ENCODE measurements around the gene LPO.

The LPO gene

GRCh38 chr17:58246781-58247180, 8.4 kb downstream of the LPO start:
- Histone ChIP-seq H3K27ac (ENCODE audit: low read length) (no peak overlapping the region), H3K27me3 (ENCODE audit: low read depth, low read length) (peaks cover 24% of the 10 kb centered on the region), H3K9me3 (ENCODE audit: control insufficient read depth in 1 of 2, low read length in 2 of 2) (no peaks in the 10 kb centered on the region), H3K4me1 (ENCODE audit: control insufficient read depth in 1 of 2, insufficient read depth in 2 of 2, low read length in 2 of 2) (peaks cover 0 to 10% of the 10 kb centered on the region in 2 donors), H3K36me3 (ENCODE audit: control insufficient read depth in 1 of 2, insufficient read depth in 2 of 2, low read length in 2 of 2) (no peaks in the 10 kb centered on the region), H3K4me3 (ENCODE audit: low read depth in 1 of 2, low read length in 2 of 2) (no peak overlapping the region)

DNA sequence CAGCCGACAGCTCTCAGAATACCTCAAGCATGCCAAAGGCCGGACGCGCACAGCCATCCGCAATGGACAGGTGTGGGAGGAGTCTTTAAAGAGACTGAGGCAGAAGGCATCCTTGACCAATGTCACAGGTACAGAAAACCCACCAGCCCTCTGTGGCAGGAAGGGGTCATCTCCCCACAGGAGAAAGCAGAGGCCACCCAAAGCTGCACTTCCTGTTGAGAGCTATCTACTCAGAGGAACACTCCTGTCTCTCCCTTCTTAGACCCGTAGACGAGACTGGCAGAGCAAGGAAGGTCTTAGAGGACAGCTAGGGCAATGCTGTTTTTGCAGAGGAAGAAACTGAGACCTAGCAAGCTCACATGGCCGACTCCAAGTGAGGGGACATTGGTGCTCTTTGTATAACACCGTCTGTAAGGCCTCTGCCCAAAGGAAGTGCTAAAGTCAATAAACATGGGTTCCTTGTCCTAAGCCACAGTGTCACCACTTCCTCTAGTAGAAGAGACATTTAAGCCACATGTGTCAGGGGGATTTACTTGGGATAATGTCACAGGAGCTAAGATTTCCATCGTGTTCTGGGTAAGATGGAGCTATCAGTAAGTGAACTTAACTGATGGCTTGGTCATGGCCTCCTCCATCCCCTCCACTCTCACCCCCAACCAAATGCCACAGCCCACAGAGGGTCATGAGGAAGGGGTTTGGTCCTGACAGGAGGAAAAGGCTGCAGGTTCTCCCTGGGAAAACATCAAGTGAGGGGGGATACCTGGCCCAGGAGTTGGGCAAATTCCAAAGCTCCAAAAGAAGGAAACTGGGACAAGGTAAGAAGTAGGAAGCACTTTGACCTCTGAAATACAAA, 9.4 kb downstream of the LPO start:
- Histone ChIP-seq H3K4me1 (ENCODE audit: control insufficient read depth in 1 of 2, insufficient read depth in 2 of 2, low read length in 2 of 2) (peaks cover 0 to 10% of the 10 kb centered on the region in 2 donors), H3K9me3 (ENCODE audit: control insufficient read depth in 1 of 2, low read length in 2 of 2) (no peaks in the 10 kb centered on the region), H3K36me3 (ENCODE audit: control insufficient read depth in 1 of 2, insufficient read depth in 2 of 2, low read length in 2 of 2) (no peaks in the 10 kb centered on the region), H3K27ac (ENCODE audit: low read length) (no peak overlapping the region), H3K4me3 (ENCODE audit: low read depth in 1 of 2, low read length in 2 of 2) (no peak overlapping the region), H3K27me3 (ENCODE audit: low read depth, low read length) (peaks cover 21% of the 10 kb centered on the region)

GRCh38 chr17:58248955-58249269, 10.5 kb downstream of the LPO start:
- Histone ChIP-seq H3K27ac (ENCODE audit: low read length) (no peak overlapping the region), H3K4me3 (ENCODE audit: low read depth in 1 of 2, low read length in 2 of 2) (peak overlapping the region; percentile 33 to 70), H3K9me3 (ENCODE audit: control insufficient read depth in 1 of 2, low read length in 2 of 2) (no peaks in the 10 kb centered on the region), H3K36me3 (ENCODE audit: control insufficient read depth in 1 of 2, insufficient read depth in 2 of 2, low read length in 2 of 2) (no peaks in the 10 kb centered on the region), H3K4me1 (ENCODE audit: control insufficient read depth in 1 of 2, insufficient read depth in 2 of 2, low read length in 2 of 2) (peaks cover 0 to 10% of the 10 kb centered on the region in 2 donors), H3K27me3 (ENCODE audit: low read depth, low read length) (peaks cover 15% of the 10 kb centered on the region)

- Histone ChIP-seq H3K9me3 (ENCODE audit: control insufficient read depth in 1 of 2, low read length in 2 of 2) (no peaks in the 10 kb centered on the region), H3K27ac (ENCODE audit: low read length) (no peak overlapping the region), H3K4me3 (ENCODE audit: low read depth in 1 of 2, low read length in 2 of 2) (peak overlapping the region; percentile 33 to 70)
Observed at GRCh38 chr17:58249270-58250133, 11.1 kb downstream of the LPO start.

DNA sequence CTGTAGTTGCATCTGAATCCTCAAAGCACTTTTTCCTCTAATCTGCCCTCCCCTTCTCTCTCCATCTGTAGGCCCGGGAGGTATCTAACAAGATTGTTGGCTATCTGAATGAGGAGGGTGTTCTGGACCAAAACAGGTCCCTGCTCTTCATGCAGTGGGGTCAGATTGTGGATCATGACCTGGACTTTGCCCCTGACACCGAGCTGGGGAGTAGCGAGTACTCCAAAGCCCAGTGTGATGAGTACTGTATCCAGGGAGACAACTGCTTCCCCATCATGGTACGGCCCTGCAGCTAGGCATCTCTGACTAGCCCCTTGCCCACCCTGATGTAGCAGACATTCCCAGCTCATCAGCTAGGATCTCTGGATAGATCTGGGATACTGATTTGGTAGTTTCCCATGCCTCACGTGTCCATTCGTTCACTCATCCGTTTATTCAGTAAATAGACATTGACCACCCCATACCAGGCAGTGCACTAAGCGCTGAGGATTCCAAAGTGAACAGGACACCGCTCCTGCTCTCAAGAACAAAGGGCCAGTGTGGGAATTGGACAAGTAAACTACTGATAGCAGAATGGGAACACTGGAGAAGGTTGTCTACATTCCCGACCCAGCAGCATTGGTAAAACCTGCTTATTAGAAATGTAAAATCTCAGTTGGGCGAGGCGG, 12.1 kb downstream of the LPO start:
- Histone ChIP-seq H3K9me3 (ENCODE audit: control insufficient read depth in 1 of 2, low read length in 2 of 2) (no peaks in the 10 kb centered on the region), H3K27ac (ENCODE audit: low read length) (no peak overlapping the region), H3K4me3 (ENCODE audit: low read depth in 1 of 2, low read length in 2 of 2) (no peak overlapping the region), H3K4me1 (ENCODE audit: control insufficient read depth in 1 of 2, insufficient read depth in 2 of 2, low read length in 2 of 2) (peaks cover 0 to 10% of the 10 kb centered on the region in 2 donors), H3K36me3 (ENCODE audit: control insufficient read depth in 1 of 2, insufficient read depth in 2 of 2, low read length in 2 of 2) (no peaks in the 10 kb centered on the region), H3K27me3 (ENCODE audit: low read depth, low read length) (peaks cover 12% of the 10 kb centered on the region)

More at GRCh38 chr17:58249270-58250133, 11.1 kb downstream of the LPO start:
- Histone ChIP-seq H3K4me1 (ENCODE audit: control insufficient read depth in 1 of 2, insufficient read depth in 2 of 2, low read length in 2 of 2) (peaks cover 0 to 10% of the 10 kb centered on the region in 2 donors), H3K36me3 (ENCODE audit: control insufficient read depth in 1 of 2, insufficient read depth in 2 of 2, low read length in 2 of 2) (no peaks in the 10 kb centered on the region), H3K27me3 (ENCODE audit: low read depth, low read length) (peaks cover 15% of the 10 kb centered on the region)

- Histone ChIP-seq H3K4me3 (ENCODE audit: low read depth in 1 of 2, low read length in 2 of 2) (no peak overlapping the region), H3K9me3 (ENCODE audit: control insufficient read depth in 1 of 2, low read length in 2 of 2) (no peaks in the 10 kb centered on the region), H3K4me1 (ENCODE audit: control insufficient read depth in 1 of 2, insufficient read depth in 2 of 2, low read length in 2 of 2) (peaks cover 0 to 10% of the 10 kb centered on the region in 2 donors), H3K27me3 (ENCODE audit: low read depth, low read length) (peaks cover 5% of the 10 kb centered on the region), H3K36me3 (ENCODE audit: control insufficient read depth in 1 of 2, insufficient read depth in 2 of 2, low read length in 2 of 2) (no peaks in the 10 kb centered on the region), H3K27ac (ENCODE audit: low read length) (no peak overlapping the region)
Observed at GRCh38 chr17:58252141-58252540, 13.8 kb downstream of the LPO start.

DNA sequence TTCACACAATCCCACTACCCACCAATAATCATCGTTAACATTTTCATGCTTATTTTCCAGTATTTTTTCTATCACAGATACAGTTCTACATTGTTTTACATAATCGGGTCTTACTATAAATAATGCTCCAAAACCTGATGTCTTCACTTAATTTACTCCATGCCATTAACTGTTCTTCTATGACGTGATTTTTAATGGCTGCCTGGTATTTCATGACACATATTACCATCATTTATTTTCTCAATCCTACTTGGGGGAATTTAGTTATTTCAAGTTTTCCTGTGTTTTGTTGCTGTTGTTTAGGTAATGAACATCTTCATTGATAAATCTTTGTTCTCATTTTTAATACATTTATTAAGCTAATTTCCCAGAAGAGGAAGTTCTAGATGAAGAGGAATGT, 14.7 kb downstream of the LPO start:
- Histone ChIP-seq H3K4me1 (ENCODE audit: control insufficient read depth in 1 of 2, insufficient read depth in 2 of 2, low read length in 2 of 2) (peaks cover 0 to 10% of the 10 kb centered on the region in 2 donors), H3K36me3 (ENCODE audit: control insufficient read depth in 1 of 2, insufficient read depth in 2 of 2, low read length in 2 of 2) (no peaks in the 10 kb centered on the region), H3K27me3 (ENCODE audit: low read depth, low read length) (peaks cover 5% of the 10 kb centered on the region), H3K9me3 (ENCODE audit: control insufficient read depth in 1 of 2, low read length in 2 of 2) (no peaks in the 10 kb centered on the region), H3K4me3 (ENCODE audit: low read depth in 1 of 2, low read length in 2 of 2) (no peak overlapping the region), H3K27ac (ENCODE audit: low read length) (no peak overlapping the region)

DNA sequence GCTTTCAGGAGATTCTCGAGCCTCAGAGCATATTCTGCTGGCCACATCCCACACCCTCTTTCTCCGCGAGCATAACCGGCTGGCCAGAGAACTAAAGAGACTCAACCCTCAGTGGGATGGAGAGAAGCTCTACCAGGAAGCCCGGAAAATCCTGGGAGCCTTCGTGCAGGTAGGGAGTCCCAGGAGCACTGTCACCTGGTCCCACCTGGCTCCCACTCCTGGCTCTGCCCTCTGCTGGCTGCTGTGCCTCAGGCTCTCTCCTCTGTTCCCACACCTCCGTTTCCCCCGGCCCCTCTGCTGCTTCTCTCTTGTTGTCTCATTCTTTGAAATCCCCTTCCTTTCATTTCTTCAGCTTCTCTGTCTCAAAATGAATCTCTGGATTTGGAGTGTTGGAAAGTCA, 16.4 kb downstream of the LPO start:
- Histone ChIP-seq H3K4me1 (ENCODE audit: control insufficient read depth in 1 of 2, insufficient read depth in 2 of 2, low read length in 2 of 2) (peaks cover 0 to 3% of the 10 kb centered on the region in 2 donors), H3K4me3 (ENCODE audit: low read depth in 1 of 2, low read length in 2 of 2) (no peak overlapping the region), H3K27ac (ENCODE audit: low read length) (no peak overlapping the region), H3K36me3 (ENCODE audit: control insufficient read depth in 1 of 2, insufficient read depth in 2 of 2, low read length in 2 of 2) (no peaks in the 10 kb centered on the region), H3K9me3 (ENCODE audit: control insufficient read depth in 1 of 2, low read length in 2 of 2) (no peaks in the 10 kb centered on the region), H3K27me3 (ENCODE audit: low read depth, low read length) (no peaks in the 10 kb centered on the region)

- no peaks in the 10 kb centered on the region for H3K9me3 ChIP-seq (ENCODE audit: control insufficient read depth in 1 of 2, low read length in 2 of 2)
- no peak overlapping the region for H3K4me3 ChIP-seq (ENCODE audit: low read depth in 1 of 2, low read length in 2 of 2)
- H3K36me3 ChIP-seq (ENCODE audit: control insufficient read depth in 1 of 2, insufficient read depth in 2 of 2, low read length in 2 of 2), result no peaks in the 10 kb centered on the region
- H3K4me1 ChIP-seq (ENCODE audit: control insufficient read depth in 1 of 2, insufficient read depth in 2 of 2, low read length in 2 of 2), result no peaks in the 10 kb centered on the region
- H3K27ac ChIP-seq (ENCODE audit: low read length), result no peak overlapping the region
- peaks cover 8% of the 10 kb centered on the region for H3K27me3 ChIP-seq (ENCODE audit: low read depth, low read length)
Observed at GRCh38 chr17:58262149-58262548, 23.8 kb downstream of the LPO start.

DNA sequence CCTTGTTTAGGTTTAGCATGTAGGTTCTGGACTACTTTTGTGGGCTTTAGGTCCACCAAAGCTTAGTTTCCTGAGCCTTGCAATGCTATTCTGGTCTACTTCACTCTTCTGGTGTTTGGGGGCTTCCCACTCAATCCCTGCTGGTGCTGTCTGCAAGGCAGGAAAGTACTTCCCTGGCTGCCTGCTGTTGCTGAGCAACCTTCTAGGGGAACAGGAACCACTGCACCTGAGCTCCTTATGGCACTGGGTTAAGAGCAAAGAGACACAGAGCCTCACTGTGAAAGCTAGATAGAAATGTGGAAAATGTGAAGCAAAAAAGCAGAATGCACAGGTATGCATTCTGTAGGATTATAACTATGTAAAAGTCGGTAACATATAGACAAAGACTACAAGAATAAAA, 25.4 kb downstream of the LPO start:
- Histone ChIP-seq H3K4me3 (ENCODE audit: low read depth in 1 of 2, low read length in 2 of 2) (no peak overlapping the region), H3K27ac (ENCODE audit: low read length) (no peak overlapping the region), H3K4me1 (ENCODE audit: control insufficient read depth in 1 of 2, insufficient read depth in 2 of 2, low read length in 2 of 2) (no peaks in the 10 kb centered on the region), H3K27me3 (ENCODE audit: low read depth, low read length) (peaks cover 11% of the 10 kb centered on the region), H3K36me3 (ENCODE audit: control insufficient read depth in 1 of 2, insufficient read depth in 2 of 2, low read length in 2 of 2) (no peaks in the 10 kb centered on the region), H3K9me3 (ENCODE audit: control insufficient read depth in 1 of 2, low read length in 2 of 2) (no peaks in the 10 kb centered on the region)

Data from muscle layer of duodenum (tissue), 2 donors.